ENCODE results near the gene FYN.

Gene FYN

GRCh38 chr6:111631903-111632460 lies 241.3 kb downstream of the FYN start (continued):
- peak; percentile 46; the same call in 1 of the 2 replicates for TF ChIP-seq GLIS1 (tag by site-specific recombination; IDR thresholded peaks at IDR 0.05)
- 0 out of 2 replicates have a peak, but pooled peaks have one; percentile 5 for TF ChIP-seq SP2 (tag by site-specific recombination; IDR thresholded peaks at IDR 0.05)
- no peak for TF ChIP-seq ZNF510 (tag by site-specific recombination; IDR thresholded peaks at IDR 0.05; ENCODE audit: insufficient replicate concordance)
- no peak for TF ChIP-seq ZNF2 (tag by site-specific recombination; IDR thresholded peaks at IDR 0.05)
- TF ChIP-seq, protein P1, sequence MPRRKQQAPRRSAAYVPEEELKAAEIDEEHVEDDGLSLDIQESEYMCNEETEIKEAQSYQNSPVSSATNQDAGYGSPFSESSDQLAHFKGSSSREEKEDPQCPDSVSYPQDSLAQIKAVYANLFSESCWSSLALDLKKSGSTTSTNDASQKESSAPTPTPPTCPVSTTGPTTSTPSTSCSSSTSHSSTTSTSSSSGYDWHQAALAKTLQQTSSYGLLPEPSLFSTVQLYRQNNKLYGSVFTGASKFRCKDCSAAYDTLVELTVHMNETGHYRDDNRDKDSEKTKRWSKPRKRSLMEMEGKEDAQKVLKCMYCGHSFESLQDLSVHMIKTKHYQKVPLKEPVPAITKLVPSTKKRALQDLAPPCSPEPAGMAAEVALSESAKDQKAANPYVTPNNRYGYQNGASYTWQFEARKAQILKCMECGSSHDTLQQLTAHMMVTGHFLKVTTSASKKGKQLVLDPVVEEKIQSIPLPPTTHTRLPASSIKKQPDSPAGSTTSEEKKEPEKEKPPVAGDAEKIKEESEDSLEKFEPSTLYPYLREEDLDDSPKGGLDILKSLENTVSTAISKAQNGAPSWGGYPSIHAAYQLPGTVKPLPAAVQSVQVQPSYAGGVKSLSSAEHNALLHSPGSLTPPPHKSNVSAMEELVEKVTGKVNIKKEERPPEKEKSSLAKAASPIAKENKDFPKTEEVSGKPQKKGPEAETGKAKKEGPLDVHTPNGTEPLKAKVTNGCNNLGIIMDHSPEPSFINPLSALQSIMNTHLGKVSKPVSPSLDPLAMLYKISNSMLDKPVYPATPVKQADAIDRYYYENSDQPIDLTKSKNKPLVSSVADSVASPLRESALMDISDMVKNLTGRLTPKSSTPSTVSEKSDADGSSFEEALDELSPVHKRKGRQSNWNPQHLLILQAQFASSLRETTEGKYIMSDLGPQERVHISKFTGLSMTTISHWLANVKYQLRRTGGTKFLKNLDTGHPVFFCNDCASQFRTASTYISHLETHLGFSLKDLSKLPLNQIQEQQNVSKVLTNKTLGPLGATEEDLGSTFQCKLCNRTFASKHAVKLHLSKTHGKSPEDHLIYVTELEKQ (tag by site-specific recombination; IDR thresholded peaks at IDR 0.05; ENCODE audit: borderline replicate concordance), result no peak; the same call in 1 of the 2 replicates
- TF ChIP-seq ZBTB17 (tag by site-specific recombination; IDR thresholded peaks at IDR 0.05), result peak; percentile 34; the same call in 1 of the 2 replicates
- TF ChIP-seq ZSCAN4 (tag by site-specific recombination; IDR thresholded peaks at IDR 0.05), result no peak
- TF ChIP-seq PATZ1 (tag by site-specific recombination; IDR thresholded peaks at IDR 0.05), result no peak
- TF ChIP-seq ELK4 (IDR thresholded peaks at IDR 0.05; ENCODE audit: borderline replicate concordance, low read depth, low read length), result no peak
- TF ChIP-seq ZNF292 (tag by site-specific recombination; IDR thresholded peaks at IDR 0.05; ENCODE audit: borderline replicate concordance, low read depth), result no peak
- TF ChIP-seq ZNF112 (tag by site-specific recombination; IDR thresholded peaks at IDR 0.05), result no peak
- no peak for TF ChIP-seq ZNF140 (tag by site-specific recombination; IDR thresholded peaks at IDR 0.05)
- TF ChIP-seq ZNF366 (tag by site-specific recombination; conservative IDR thresholded peaks at IDR 0.05), result peak; percentile 36; the same call in 1 of the 2 replicates
- TF ChIP-seq ZFP41 (tag by site-specific recombination; IDR thresholded peaks at IDR 0.05; ENCODE audit: borderline replicate concordance), result no peak
- peak; percentile 85; the same call in 1 of the 2 replicates for TF ChIP-seq ZNF335 (tag by site-specific recombination; conservative IDR thresholded peaks at IDR 0.05)
- TF ChIP-seq ZNF214 (tag by site-specific recombination; IDR thresholded peaks at IDR 0.05; ENCODE audit: borderline replicate concordance), result no peak
- TF ChIP-seq ZEB2 (tag by site-specific recombination; IDR thresholded peaks at IDR 0.05), result 0 out of 2 replicates have a peak, but pooled peaks have one; percentile 49
- TF ChIP-seq ZNF571 (tag by site-specific recombination; IDR thresholded peaks at IDR 0.05), result no peak
- TF ChIP-seq, protein P2, sequence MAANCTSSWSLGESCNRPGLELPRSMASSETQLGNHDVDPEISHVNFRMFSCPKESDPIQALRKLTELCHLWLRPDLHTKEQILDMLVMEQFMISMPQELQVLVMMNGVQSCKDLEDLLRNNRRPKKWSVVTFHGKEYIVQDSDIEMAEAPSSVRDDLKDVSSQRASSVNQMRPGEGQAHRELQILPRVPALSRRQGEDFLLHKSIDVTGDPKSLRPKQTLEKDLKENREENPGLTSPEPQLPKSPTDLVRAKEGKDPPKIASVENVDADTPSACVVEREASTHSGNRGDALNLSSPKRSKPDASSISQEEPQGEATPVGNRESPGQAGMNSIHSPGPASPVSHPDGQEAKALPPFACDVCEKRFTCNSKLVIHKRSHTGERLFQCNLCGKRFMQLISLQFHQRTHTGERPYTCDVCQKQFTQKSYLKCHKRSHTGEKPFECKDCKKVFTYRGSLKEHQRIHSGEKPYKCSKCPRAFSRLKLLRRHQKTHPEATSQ (tag by site-specific recombination; IDR thresholded peaks at IDR 0.05), result no peak
- peak; percentile 53 for TF ChIP-seq ZFHX2 (tag by site-specific recombination; conservative IDR thresholded peaks at IDR 0.05)
- TF ChIP-seq ZXDB (tag by site-specific recombination; IDR thresholded peaks at IDR 0.05), result peak; percentile 58
- TF ChIP-seq ZNF174 (tag by site-specific recombination; IDR thresholded peaks at IDR 0.05), result no peak
- TF ChIP-seq ZNF24 (tag by site-specific recombination; IDR thresholded peaks at IDR 0.05), result peak; percentile 49; the same call in 1 of the 2 replicates
- no peak for TF ChIP-seq ZBTB20 (tag by site-specific recombination; IDR thresholded peaks at IDR 0.05)
- no peak for TF ChIP-seq SP3 (tag by site-specific recombination; IDR thresholded peaks at IDR 0.05)
- TF ChIP-seq HIC1 (tag by site-specific recombination; IDR thresholded peaks at IDR 0.05), result no peak
- TF ChIP-seq, protein P3, sequence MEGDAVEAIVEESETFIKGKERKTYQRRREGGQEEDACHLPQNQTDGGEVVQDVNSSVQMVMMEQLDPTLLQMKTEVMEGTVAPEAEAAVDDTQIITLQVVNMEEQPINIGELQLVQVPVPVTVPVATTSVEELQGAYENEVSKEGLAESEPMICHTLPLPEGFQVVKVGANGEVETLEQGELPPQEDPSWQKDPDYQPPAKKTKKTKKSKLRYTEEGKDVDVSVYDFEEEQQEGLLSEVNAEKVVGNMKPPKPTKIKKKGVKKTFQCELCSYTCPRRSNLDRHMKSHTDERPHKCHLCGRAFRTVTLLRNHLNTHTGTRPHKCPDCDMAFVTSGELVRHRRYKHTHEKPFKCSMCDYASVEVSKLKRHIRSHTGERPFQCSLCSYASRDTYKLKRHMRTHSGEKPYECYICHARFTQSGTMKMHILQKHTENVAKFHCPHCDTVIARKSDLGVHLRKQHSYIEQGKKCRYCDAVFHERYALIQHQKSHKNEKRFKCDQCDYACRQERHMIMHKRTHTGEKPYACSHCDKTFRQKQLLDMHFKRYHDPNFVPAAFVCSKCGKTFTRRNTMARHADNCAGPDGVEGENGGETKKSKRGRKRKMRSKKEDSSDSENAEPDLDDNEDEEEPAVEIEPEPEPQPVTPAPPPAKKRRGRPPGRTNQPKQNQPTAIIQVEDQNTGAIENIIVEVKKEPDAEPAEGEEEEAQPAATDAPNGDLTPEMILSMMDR (tag by site-specific recombination; IDR thresholded peaks at IDR 0.05), result no peak

Measured in HEK293 (cell line).